ENCODE data around the gene SLC26A4.

SLC26A4 gene

GRCh38 chr7:107697321-107698049 lies 36.9 kb downstream of the SLC26A4 start:
- no peak for DNase-seq

GRCh38 chr7:107700570-107700969 lies 39.9 kb downstream of the SLC26A4 start:
- DNase-seq: no peak

GRCh38 chr7:107701191-107701590 lies 40.6 kb downstream of the SLC26A4 start:
- DNase-seq: no peak

- no peak for DNase-seq
Observed at GRCh38 chr7:107703219-107703618, 42.6 kb downstream of the SLC26A4 start.

GRCh38 chr7:107703872-107704271 lies 43.2 kb downstream of the SLC26A4 start:
- no peak for DNase-seq

GRCh38 chr7:107708956-107709355 lies 48.3 kb downstream of the SLC26A4 start:
- DNase-seq: no peak

- DNase-seq: no peak
Observed at GRCh38 chr7:107711301-107711700, 50.7 kb downstream of the SLC26A4 start.

- no peak for DNase-seq
Observed at GRCh38 chr7:107712025-107712424, 51.4 kb downstream of the SLC26A4 start.

GRCh38 chr7:107712896-107713295 lies 52.3 kb downstream of the SLC26A4 start:
- DNase-seq: no peak

GRCh38 chr7:107715531-107715930 lies 54.9 kb downstream of the SLC26A4 start:
- no peak for DNase-seq

GRCh38 chr7:107718456-107719193 lies 58.0 kb downstream of the SLC26A4 start:
- DNase-seq: no peak

GRCh38 chr7:107721286-107721685 lies 60.7 kb downstream of the SLC26A4 start:
- no peak for DNase-seq

- no peak for DNase-seq
Observed at GRCh38 chr7:107723255-107723654, 62.6 kb downstream of the SLC26A4 start.

- DNase-seq: no peak
Observed at GRCh38 chr7:107725138-107725740, 64.6 kb downstream of the SLC26A4 start.

- DNase-seq: no peak
Observed at GRCh38 chr7:107726356-107727130, 65.9 kb downstream of the SLC26A4 start.

GRCh38 chr7:107728276-107728675 lies 67.6 kb downstream of the SLC26A4 start:
- no peak for DNase-seq

- DNase-seq: no peak
Observed at GRCh38 chr7:107742678-107743566, 82.3 kb downstream of the SLC26A4 start.

GRCh38 chr7:107743567-107744344 lies 83.1 kb downstream of the SLC26A4 start, which contains the start of gene CBLL1:
Gene CBLL1, plus strand, starts transcription at chr7:107744142. Its CDS starts 22 bp downstream, at chr7:107744164.
- DNase-seq: peak; percentile 97

- no peak for DNase-seq
Observed at GRCh38 chr7:107744345-107744750, 83.7 kb downstream of the SLC26A4 start.

GRCh38 chr7:107746006-107746405 lies 85.4 kb downstream of the SLC26A4 start:
- no peak for DNase-seq

GRCh38 chr7:107751113-107751512 lies 90.5 kb downstream of the SLC26A4 start:
- no peak for DNase-seq

All from activated CD4-positive, alpha-beta T cell treated with anti-CD3 and anti-CD28 coated beads for 1 hour (primary cell).